ENCODE measurements around the gene TBX15.

The TBX15 gene

GRCh38 chr1:118902299-118902698 is 85.8 kb downstream of the TBX15 start:
- no peak for DNase-seq
- Histone ChIP-seq H3K36me3 (replicated peaks) (peaks cover 49% of the 10 kb centered on the region), H3K4me3 (ENCODE audit: low read depth, low read length) (no peak overlapping the region), H3K27me3 (replicated peaks) (no peaks in the 10 kb centered on the region), H3K27ac (no peak overlapping the region)
- in situ Hi-C loops (cut with HindIII; ENCODE audit: low pct_ligation_motif_present, low sequenced_read_pairs) = no loop called here
- TF ChIP-seq CTCF (IDR thresholded peaks at IDR 0.05; ENCODE audit: low read depth, low read length, missing control alignments) = no peak

GRCh38 chr1:118900643-118901440 is 87.3 kb downstream of the TBX15 start:
- H3K27me3 ChIP-seq (replicated peaks) = no peaks in the 10 kb centered on the region
- H3K27ac ChIP-seq = no peak overlapping the region
- no peak for DNase-seq
- H3K4me3 ChIP-seq (ENCODE audit: low read depth, low read length) = no peak overlapping the region
- H3K36me3 ChIP-seq (replicated peaks) = peaks cover 57% of the 10 kb centered on the region
- in situ Hi-C loops (cut with HindIII; ENCODE audit: low pct_ligation_motif_present, low sequenced_read_pairs) = no loop called here
- no peak for TF ChIP-seq CTCF (IDR thresholded peaks at IDR 0.05; ENCODE audit: low read depth, low read length, missing control alignments)

- Histone ChIP-seq H3K27ac (no peak overlapping the region), H3K36me3 (replicated peaks) (peaks cover 59% of the 10 kb centered on the region), H3K27me3 (replicated peaks) (no peaks in the 10 kb centered on the region), H3K4me3 (ENCODE audit: low read depth, low read length) (no peak overlapping the region)
- no peak for DNase-seq
- in situ Hi-C loops (cut with HindIII; ENCODE audit: low pct_ligation_motif_present, low sequenced_read_pairs) = no loop called here
- no peak for TF ChIP-seq CTCF (IDR thresholded peaks at IDR 0.05; ENCODE audit: low read depth, low read length, missing control alignments)
Observed at GRCh38 chr1:118899340-118899739, 88.8 kb downstream of the TBX15 start.

- no peak overlapping the region for H3K4me3 ChIP-seq (ENCODE audit: low read depth, low read length)
Observed at GRCh38 chr1:118898712-118899111, 89.4 kb downstream of the TBX15 start.

GRCh38 chr1:118896416-118896815 is 91.7 kb downstream of the TBX15 start:
- no peaks in the 10 kb centered on the region for H3K27me3 ChIP-seq (replicated peaks)
- peaks cover 53% of the 10 kb centered on the region for H3K36me3 ChIP-seq (replicated peaks)
- in situ Hi-C loops (cut with HindIII; ENCODE audit: low pct_ligation_motif_present, low sequenced_read_pairs) = no loop called here
- no peak overlapping the region for H3K4me3 ChIP-seq (ENCODE audit: low read depth, low read length)
- no peak for DNase-seq
- H3K27ac ChIP-seq = no peak overlapping the region
- TF ChIP-seq CTCF (IDR thresholded peaks at IDR 0.05; ENCODE audit: low read depth, low read length, missing control alignments) = no peak

More at GRCh38 chr1:118898712-118899111, 89.4 kb downstream of the TBX15 start:
- H3K27me3 ChIP-seq (replicated peaks) = no peaks in the 10 kb centered on the region
- H3K36me3 ChIP-seq (replicated peaks) = peaks cover 59% of the 10 kb centered on the region
- H3K27ac ChIP-seq = no peak overlapping the region
- DNase-seq = no peak
- no peak for TF ChIP-seq CTCF (IDR thresholded peaks at IDR 0.05; ENCODE audit: low read depth, low read length, missing control alignments)
- in situ Hi-C loops (cut with HindIII; ENCODE audit: low pct_ligation_motif_present, low sequenced_read_pairs) = no loop called here

- H3K27me3 ChIP-seq (replicated peaks) = no peaks in the 10 kb centered on the region
- TF ChIP-seq CTCF (IDR thresholded peaks at IDR 0.05; ENCODE audit: low read depth, low read length, missing control alignments) = no peak
- in situ Hi-C loops (cut with HindIII; ENCODE audit: low pct_ligation_motif_present, low sequenced_read_pairs) = no loop called here
- peaks cover 41% of the 10 kb centered on the region for H3K36me3 ChIP-seq (replicated peaks)
- H3K4me3 ChIP-seq (ENCODE audit: low read depth, low read length) = no peak overlapping the region
- no peak for DNase-seq
- no peak overlapping the region for H3K27ac ChIP-seq
Observed at GRCh38 chr1:118894836-118895235, 93.3 kb downstream of the TBX15 start.
